HG03442 (cell line): ENCODE data around the gene LTB.

Experiments used
- ATAC-seq: cut with Tn5 transposase; IDR thresholded peaks from one replicate; pipeline ENCODE4 v1.9.1; 2021; ENCODE audit warnings: mild to moderate bottlenecking, moderate library complexity; ENCODE audit not compliant: unreplicated experiment

The LTB gene

GRCh38 chr6:31582230-31582643, at the start of gene LTB:
LTB (minus strand) TSS chr6:31582424; CDS start chr6:31582417, 7 bp downstream.
- no peak for ATAC-seq

GRCh38 chr6:31631681-31632278, 49.6 kb upstream of the LTB start:
- no peak for ATAC-seq

GRCh38 chr6:31631209-31631608, 49.0 kb upstream of the LTB start:
- ATAC-seq = no peak

- ATAC-seq = no peak
Observed at GRCh38 chr6:31630177-31630934, 48.1 kb upstream of the LTB start.

GRCh38 chr6:31629014-31629413, 46.8 kb upstream of the LTB start:
- ATAC-seq = no peak

GRCh38 chr6:31627690-31628287, 45.6 kb upstream of the LTB start:
- no peak for ATAC-seq

GRCh38 chr6:31626952-31627351, 44.7 kb upstream of the LTB start:
- no peak for ATAC-seq

- ATAC-seq = no peak
Observed at GRCh38 chr6:31624070-31624469, 41.8 kb upstream of the LTB start.

- no peak for ATAC-seq
Observed at GRCh38 chr6:31622684-31623091, 40.5 kb upstream of the LTB start.

- ATAC-seq = no peak
Observed at GRCh38 chr6:31621991-31622390, 39.8 kb upstream of the LTB start.

GRCh38 chr6:31621320-31621939, 39.2 kb upstream of the LTB start:
- no peak for ATAC-seq

- peak; percentile 53 for ATAC-seq
Observed at GRCh38 chr6:31620586-31621319, 38.5 kb upstream of the LTB start, which contains the start of gene PRRC2A. PRRC2A (plus strand) TSS chr6:31620715; CDS start chr6:31622790, 2,075 bp downstream.

GRCh38 chr6:31619805-31620585, 37.8 kb upstream of the LTB start:
- peak; percentile 77 for ATAC-seq

GRCh38 chr6:31617010-31617409, 34.8 kb upstream of the LTB start:
- no peak for ATAC-seq

- ATAC-seq = no peak
Observed at GRCh38 chr6:31615748-31616147, 33.5 kb upstream of the LTB start.

- ATAC-seq = no peak
Observed at GRCh38 chr6:31614684-31615578, 32.7 kb upstream of the LTB start, which contains the start of gene AIF1. AIF1 (plus strand) TSS chr6:31615234; CDS start chr6:31615330, 96 bp downstream.

GRCh38 chr6:31614075-31614619, 31.9 kb upstream of the LTB start:
- no peak for ATAC-seq

- ATAC-seq = no peak
Observed at GRCh38 chr6:31610968-31611367, 28.7 kb upstream of the LTB start.
